Limb (tissue), 2 donors: Measurements from ENCODE around the gene CACNA2D3.

Experiments
- DNase-seq, 2 donors: peaks; one replicate each; pipeline ENCODE4 v3.0.0-alpha.2; 2016; ENCODE audit errors: extremely low spot score in 2 of 2

CACNA2D3 gene

DNA sequence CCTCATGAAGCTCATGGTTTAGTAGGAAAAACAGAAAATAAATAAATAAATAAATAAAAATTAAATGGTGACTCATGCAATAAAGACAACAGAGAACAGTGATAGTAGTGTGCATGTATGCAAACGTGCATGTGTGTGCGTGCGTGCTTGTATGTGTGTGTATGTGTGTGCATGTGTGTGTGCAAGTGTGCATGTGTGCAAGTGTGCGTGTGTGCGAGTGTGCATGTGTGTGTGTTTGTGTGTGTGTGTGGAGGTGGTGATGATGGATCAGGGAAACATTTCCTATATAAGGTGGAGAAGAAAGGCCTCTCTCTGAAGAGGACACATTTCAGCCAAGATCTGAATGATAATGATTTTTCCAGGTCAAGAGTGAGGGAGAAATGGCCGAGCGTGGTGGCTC is 47.2 kb downstream of the CACNA2D3 start:
- DNase-seq, result no peak

DNA sequence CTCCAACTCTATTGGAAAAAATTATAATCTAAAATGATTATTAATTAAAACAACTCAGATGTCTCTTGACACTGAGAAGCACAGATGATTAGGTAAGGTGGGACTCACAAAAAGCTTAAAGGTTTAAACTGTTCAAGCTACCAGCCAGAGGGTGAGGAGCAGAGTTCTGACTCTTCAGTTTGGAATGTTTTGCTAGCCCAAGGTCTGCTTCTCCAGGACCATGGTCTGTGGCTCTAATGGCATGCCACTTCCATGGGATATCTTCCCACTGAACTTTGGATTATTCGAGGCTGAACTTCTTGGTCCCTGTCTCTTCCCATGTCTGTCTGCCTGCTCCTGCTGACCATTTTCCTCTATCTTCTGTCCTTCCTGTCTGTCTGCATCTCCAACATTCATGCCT is 49.2 kb downstream of the CACNA2D3 start:
- DNase-seq, result no peak

DNA sequence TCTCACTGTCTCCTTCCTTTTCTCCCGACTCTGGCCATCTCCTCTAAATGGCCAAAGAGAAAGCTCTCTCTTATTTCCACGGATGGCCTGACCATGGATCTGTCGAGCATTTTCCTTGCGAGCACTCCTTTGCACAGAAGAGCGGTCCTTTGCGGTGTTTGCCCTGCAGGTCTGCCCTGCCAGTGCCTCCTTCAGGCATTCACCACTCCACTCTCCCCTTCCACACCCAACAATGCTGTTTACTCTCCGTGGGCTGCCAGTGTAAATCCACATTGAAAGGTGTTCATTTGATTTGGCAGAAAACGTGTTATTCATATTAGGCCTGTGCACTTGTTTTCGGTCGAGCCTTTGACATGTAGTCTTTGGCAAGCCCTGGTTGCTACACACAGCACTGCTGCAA is 49.6 kb downstream of the CACNA2D3 start:
- no peak for DNase-seq

- no peak for DNase-seq
Observed at GRCh38 chr3:54173371-54173770, 51.0 kb downstream of the CACNA2D3 start.

GRCh38 chr3:54176106-54176505 is 53.8 kb downstream of the CACNA2D3 start:
- DNase-seq, result no peak

DNA sequence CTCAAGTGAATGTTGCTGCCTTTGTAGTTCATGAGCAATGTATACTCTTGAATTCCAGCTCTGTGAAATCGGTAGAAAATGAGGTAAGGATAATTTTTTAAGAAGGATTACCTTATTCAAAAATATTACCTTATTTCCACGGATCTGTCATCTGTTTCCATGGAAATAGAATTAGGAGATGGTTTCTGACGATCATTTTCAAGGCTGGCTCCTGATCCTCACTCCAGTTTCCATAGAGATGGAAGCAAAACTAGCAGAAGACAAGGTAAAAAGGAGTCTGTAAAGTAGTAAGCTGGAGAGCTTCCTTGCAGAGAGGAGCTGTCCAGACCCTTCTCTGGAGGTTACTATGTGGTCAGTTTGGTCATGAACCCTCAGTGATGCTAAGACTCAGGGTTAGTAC is 55.5 kb downstream of the CACNA2D3 start:
- DNase-seq, result no peak

GRCh38 chr3:54178376-54178775 is 56.0 kb downstream of the CACNA2D3 start:
- DNase-seq, result no peak

DNA sequence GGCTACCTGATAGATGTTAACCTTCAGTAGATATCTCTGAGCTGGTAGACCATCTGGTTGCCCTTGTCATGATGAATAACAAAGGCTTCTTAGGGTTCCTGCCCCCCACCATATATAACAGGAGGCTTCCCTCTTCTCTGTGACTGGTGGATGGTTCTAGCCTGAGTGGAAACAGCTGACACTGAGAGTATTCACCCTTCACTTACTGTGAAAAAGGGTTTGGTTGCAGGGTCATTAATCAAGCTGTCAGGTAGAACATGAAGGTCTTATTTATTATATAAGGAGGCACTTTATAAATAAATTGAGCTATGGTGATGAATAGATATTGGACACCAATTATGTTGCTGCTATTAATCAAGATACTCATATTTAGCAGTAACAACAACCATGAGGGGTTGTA is 58.6 kb downstream of the CACNA2D3 start:
- DNase-seq, result no peak

DNA sequence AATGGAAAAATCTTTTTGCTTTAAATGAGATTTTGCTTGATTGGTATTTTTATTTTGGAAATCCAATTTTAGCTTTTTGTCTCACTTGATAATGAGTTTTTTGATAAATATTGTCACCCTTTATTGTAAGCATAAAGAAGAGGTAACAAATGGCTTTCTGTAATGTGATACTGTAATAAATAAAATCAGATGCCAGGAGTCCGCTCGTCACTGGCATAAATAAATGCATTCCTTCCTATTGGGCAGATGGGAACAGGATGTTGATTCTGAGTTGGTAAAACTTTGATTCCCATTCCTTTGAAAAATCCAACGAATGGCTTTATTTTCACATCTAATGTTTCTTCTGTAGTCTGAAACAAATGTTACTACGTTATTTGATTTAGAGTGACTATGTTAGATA is 59.9 kb downstream of the CACNA2D3 start:
- no peak for DNase-seq

- DNase-seq, result no peak
Observed at GRCh38 chr3:54185740-54186139, 63.4 kb downstream of the CACNA2D3 start.

DNA sequence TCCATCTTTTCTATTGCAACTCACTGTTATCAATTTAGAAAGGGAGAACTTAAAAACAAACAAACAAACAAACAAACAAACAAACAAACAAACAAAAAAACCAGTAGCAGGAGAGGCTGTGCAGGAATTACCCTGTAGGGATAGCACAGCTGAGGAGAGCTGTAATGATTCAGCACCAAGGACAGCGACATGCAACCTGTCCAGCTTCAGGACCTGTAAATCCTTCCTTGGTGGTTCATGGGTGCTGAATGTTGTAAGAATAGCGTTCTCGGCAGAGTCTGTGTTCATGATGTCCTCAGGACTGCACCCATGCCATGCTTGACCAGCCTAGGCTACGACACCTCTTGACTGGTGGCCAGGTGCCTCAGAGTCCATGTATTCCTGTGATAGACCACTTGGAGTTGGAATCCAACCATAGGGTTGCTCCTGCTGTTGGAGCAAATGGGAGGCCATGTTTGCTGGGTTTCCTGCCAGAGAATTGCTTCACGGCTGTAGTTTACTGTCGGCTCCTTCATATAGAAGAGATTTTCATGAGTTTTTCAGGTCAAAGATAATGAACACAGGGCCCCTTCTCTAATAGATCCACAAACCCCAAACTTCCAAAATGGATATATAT is 65.9 kb downstream of the CACNA2D3 start:
- DNase-seq, result peak; percentile 60 to 75

DNA sequence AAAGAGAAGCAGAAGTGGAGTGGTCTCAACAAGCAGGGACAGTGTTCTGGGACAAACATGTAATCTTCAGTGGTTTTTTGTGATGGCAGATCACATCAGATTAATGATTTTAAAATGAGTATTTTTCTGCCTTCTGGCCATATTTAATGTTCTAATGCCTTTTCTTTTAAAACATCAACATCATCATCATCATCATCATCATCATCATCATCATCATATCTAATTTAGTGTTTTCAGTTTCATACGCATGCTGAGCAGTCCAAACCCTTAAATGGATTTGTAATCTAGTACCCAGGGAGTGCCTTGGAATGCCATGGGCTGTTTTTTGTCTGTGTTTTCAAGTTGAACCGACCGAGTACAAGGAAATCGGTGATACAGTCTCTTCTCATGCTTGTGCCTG is 68.9 kb downstream of the CACNA2D3 start:
- DNase-seq, result no peak

- no peak for DNase-seq
Observed at GRCh38 chr3:54192026-54192425, 69.7 kb downstream of the CACNA2D3 start.

DNA sequence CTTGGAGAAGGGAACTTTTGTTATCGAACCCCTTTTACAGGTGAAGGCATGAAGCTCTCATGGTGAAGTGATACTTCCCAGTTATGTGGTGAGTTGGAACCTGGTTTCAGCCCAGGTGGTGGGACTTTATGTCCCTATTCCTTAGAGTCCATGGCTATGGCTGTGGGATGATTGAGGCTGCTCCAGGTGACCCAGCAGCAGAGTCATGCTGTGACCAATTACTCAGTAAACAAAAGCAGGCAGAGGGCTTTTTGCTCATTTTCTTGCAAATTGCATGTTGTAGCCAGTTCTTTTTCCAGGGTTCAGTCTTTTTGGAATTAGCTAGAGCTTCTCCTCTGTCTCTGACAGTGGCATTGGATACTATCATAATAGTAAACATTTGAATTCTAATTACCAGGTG is 70.7 kb downstream of the CACNA2D3 start:
- DNase-seq, result no peak

- DNase-seq, result no peak
Observed at GRCh38 chr3:54196360-54196991, 74.1 kb downstream of the CACNA2D3 start.

DNA sequence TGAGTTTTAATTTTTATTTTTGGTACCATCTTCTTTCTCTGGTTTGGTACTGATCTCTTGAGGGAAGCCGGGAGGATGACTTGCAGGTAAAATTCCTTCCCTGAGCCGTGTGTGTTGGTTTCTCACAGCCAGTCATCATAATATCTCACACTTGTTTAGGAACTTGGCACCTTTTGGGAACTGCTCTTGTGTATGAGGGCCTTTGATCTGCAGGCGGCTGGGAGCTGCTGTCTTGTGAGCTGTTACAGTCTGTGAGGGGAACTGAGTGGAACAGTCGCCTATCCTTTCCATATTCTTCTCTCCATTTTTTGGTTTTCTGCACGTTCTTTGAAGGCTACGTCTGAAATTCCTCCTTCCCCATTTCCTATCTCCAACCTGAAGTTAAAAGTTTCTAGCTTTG is 75.2 kb downstream of the CACNA2D3 start:
- no peak for DNase-seq

GRCh38 chr3:54198556-54198955 is 76.2 kb downstream of the CACNA2D3 start:
- no peak for DNase-seq

DNA sequence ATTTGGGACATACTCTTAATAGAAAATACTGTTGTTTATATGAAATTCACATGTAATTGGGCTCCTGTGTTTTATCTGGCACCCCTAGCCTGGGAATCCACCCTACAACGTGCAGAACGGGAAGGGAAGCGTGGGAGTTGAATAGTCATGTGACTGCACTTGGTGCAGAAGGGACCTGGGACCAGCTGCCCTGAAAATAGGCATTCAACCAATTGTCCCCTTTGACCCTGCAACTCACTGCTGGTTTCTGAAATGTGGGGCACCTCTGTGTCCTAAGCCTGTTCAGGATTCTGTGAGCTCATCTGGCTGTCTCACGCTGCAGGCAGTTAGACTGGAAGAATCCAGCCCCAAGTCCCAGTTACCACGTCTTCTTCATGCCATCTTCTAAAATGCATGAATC is 79.7 kb downstream of the CACNA2D3 start:
- no peak for DNase-seq

DNA sequence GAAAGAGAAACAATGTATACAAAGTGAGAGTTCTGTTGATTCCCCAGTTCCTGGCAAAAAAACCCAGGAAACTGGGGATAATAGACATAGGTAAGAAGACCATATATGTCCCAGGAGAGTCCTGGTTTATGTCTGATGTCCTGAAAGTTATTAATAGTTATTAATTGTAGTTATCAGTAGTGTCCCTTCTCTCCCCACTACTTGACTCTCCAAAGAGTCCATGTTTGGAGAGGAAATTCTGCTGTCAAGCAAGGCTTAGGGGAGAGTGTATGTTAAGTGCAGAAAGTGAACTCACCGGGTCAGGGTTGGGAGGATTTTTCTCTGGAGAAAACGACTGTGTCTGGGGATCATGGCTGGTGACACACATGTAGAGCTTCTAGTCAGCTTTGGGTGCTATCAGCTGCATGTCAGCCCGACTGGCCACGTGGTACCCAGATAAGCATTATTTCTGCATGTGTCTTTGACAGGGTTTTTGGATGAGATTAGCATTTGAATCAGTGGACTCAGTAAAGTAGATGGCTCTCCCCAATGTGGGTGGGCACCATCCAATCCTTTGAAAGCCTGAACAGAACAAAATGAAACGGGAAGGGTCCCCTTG is 80.4 kb downstream of the CACNA2D3 start:
- DNase-seq, result no peak

DNA sequence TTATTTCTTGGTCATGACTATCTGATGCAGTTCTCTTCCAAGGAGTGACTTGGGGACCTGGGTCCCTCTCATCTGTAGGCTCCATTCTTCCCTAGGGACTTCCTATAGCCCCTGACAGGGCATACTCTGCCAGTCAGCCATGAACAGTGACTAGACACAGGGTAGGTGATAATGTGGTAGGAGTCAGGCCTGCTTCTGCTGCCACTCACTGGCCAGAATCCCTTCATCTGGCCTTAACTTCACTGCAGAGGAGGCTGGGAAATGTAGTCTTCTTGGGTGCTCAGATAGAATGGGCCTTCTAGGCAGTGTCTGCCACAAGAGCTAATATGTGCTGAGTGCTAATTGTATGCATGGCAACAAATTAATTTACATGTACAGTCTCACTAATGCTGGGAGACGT is 84.5 kb downstream of the CACNA2D3 start:
- no peak for DNase-seq

DNA sequence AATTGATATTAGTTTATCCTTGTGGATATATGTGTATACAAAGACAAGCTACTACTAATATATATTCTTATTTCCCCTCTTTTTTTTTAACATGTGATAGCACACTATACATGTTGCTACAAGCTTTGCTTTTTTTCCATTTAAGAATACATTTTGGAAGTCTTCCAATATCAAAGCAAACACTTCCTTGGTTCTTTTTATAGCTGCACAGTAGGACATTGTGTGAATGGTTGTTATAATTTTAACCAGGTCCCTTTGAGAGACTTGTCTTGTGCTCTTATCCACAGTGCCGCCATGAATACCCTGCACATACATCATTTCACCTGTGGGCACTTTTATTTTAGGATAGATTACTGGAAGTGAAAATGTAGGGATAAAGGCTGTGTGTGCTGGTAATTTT is 88.7 kb downstream of the CACNA2D3 start:
- DNase-seq, result no peak

GRCh38 chr3:54212723-54213122 is 90.4 kb downstream of the CACNA2D3 start:
- no peak for DNase-seq

DNA sequence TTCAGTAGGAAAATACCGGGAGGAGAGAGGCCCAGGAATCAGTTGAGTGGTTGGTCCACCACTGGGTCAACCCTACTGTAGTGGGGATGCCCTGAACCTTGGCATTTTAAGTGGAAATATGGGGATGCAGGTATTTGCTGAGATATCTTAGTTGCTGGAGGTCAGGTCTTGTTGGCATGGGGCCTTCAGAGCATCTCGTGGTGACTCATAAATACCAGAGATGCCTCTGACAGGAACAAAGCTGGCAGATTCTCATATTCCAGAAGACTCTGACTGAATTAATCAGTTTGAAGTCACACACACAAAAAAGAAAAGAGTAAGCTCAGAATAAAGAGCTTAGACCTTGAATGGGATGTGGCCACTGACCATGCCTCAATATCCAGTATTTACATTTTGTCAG is 91.6 kb downstream of the CACNA2D3 start:
- no peak for DNase-seq
